ENCODE results near the gene GP9.

The GP9 gene

DNA sequence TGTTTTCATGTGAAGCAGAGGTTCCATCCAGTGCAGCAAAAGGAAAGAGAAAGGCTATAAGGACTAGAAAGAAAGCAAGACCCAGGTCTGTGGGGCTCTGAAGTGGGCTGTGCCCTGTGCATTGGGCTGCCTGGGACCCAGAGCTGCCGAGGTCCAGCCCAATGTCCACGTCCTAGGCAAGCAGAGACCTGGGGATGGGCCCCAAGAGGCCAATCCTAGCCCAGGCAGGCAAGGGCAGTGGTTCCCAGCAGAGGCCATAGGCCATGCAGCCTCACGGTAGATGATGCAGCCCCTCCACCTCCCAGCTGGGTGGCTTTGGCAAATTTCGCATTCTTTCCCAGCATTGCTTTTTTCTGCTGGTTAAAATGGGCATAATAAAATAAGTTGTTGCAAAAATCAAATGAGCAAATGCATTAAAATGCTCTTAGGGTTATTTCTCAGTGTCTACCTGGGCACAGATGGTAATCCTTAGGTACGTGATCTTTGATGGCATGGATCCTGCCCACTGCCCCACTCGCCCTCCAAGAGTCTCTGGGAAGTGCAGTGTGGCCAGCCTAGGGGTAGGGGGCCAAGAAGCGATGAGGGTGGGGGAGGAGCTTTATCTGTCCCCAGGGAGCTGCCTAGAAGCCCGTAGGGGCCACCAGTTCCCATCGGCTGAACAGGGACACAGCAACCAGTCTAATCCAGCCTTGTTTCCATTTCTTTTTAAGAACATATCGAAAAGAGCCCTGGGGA lies 22.3 kb upstream of the GP9 start:
- no peak for DNase-seq (ENCODE audit: low read depth)
- TF ChIP-seq, protein P1, sequence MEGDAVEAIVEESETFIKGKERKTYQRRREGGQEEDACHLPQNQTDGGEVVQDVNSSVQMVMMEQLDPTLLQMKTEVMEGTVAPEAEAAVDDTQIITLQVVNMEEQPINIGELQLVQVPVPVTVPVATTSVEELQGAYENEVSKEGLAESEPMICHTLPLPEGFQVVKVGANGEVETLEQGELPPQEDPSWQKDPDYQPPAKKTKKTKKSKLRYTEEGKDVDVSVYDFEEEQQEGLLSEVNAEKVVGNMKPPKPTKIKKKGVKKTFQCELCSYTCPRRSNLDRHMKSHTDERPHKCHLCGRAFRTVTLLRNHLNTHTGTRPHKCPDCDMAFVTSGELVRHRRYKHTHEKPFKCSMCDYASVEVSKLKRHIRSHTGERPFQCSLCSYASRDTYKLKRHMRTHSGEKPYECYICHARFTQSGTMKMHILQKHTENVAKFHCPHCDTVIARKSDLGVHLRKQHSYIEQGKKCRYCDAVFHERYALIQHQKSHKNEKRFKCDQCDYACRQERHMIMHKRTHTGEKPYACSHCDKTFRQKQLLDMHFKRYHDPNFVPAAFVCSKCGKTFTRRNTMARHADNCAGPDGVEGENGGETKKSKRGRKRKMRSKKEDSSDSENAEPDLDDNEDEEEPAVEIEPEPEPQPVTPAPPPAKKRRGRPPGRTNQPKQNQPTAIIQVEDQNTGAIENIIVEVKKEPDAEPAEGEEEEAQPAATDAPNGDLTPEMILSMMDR (conservative IDR thresholded peaks at IDR 0.05; ENCODE audit: control insufficient read depth, insufficient read depth, low read depth, low read length), result no peak
- H3K4me3 ChIP-seq (ENCODE audit: control insufficient read depth, low read depth, low read length), result no peak overlapping the region

DNA sequence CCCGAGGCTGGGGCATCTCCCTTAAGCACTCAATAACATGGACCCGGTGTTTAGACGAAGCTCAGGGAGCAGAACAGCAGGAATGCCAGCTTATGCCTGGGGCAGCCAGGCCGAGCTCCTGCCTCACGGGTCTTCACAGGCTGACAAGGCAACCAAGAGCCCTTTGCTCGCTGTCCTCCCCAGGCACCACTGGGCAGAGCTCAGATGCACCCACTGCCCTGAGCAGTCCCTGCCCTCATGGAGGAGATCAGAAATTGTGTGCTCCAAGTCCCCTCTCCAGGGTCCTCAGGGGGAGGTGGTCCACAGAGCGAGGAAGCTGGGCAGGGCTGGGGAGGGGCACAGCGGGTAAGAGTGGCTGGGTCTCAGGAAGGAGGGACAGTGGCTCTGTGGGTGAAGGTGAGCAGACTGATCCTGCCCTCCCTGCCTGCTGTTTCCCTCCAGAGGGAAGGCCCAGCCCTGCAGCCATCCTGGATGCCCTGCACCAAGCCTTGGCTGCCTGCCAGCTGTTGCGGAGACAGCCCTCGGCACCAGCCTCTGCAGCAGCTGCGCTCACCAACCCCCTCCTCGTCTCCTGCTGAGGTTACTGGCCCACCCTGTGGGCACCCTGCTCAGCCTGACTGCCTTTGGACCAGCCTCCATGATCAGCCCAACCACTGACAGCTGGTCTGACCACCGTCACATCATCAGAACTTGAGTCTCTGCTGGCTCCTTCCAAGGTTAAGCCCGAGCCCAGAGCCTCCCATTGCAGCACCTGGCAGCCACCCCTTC lies 21.1 kb upstream of the GP9 start:
- TF ChIP-seq, protein P1 (conservative IDR thresholded peaks at IDR 0.05; ENCODE audit: control insufficient read depth, insufficient read depth, low read depth, low read length), result no peak
- no peak for DNase-seq (ENCODE audit: low read depth)

DNA sequence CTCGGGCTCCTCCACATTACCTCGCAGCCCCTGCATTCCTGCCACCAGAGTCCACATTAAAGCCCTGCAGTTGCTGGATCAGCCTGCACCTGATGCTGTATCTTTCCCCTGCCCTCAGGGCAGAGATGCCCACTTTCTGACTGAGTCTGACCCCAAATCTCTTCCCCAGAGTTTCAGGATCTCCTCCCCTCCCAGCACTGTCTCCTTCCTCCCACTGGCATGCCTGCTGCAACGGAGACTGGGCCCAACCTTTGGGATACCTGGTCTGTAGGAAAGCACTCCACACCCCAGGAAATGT lies 20.6 kb upstream of the GP9 start:
- TF ChIP-seq, protein P1 (conservative IDR thresholded peaks at IDR 0.05; ENCODE audit: control insufficient read depth, insufficient read depth, low read depth, low read length), result no peak
- DNase-seq (ENCODE audit: low read depth), result no peak
- no peak overlapping the region for H3K4me3 ChIP-seq (ENCODE audit: control insufficient read depth, low read depth, low read length)

More for the DNA sequence above, 21.1 kb upstream of the GP9 start:
- no peak overlapping the region for H3K4me3 ChIP-seq (ENCODE audit: control insufficient read depth, low read depth, low read length)

DNA sequence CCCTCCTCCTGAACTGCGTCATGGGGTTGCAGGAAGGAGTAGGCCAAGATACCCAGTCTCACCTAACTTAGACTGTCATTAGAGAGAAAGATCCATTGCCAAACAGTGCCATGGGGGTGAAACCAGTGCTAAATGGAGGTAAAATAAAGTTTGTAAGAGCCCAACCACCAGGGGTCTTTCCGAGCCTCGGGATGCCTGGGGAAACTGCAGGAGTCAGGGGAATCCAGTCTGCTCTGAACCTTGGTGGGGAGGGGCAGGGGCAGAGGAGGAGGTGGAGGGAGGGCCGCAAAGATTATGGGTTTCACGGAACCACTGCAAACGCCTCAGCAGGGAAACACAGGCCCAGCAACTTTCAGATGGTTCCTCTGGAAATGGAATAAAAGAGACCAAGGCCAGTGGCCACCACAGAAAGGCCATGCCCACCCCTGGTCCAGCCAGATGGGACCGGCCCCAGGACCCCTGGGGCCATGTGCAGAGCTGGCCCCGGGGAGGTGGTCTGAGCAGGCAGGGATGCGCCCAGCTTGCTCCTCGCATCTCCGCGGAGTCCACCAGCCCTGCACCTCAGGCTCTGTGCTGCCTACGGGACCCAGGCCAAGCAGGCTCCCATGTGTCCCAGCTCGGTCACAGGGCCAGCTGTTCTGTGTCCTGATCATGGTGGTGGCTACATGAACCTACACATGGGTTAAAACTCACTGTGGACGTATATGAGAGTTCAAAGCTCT lies 19.8 kb upstream of the GP9 start:
- DNase-seq (ENCODE audit: low read depth), result no peak
- TF ChIP-seq, protein P1 (conservative IDR thresholded peaks at IDR 0.05; ENCODE audit: control insufficient read depth, insufficient read depth, low read depth, low read length), result no peak
- no peak overlapping the region for H3K4me3 ChIP-seq (ENCODE audit: control insufficient read depth, low read depth, low read length)

DNA sequence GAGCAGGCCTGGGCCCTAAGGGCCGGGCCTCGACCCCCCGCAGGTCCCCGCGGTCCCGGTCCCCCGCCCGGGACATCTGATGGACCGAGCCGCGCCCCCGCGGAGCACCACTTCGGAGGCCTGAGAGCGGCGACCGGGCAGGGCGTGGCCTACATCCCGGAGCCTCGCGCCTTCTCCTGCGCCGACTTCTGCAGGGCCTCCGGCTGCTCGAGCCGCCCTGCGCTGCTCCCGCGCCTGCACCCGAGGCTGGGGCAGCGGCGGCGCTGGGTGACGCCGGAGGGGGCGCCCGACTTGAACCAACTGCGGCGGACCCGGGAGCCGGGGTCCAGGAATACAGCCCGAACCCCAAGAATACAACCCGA lies 14.9 kb upstream of the GP9 start:
- DNase-seq (ENCODE audit: low read depth), result no peak
- no peak overlapping the region for H3K4me3 ChIP-seq (ENCODE audit: control insufficient read depth, low read depth, low read length)
- TF ChIP-seq, protein P1 (conservative IDR thresholded peaks at IDR 0.05; ENCODE audit: control insufficient read depth, insufficient read depth, low read depth, low read length), result no peak

GRCh38 chr3:129046037-129046731 lies 14.4 kb upstream of the GP9 start:
- no peak for DNase-seq (ENCODE audit: low read depth)
- TF ChIP-seq, protein P1 (conservative IDR thresholded peaks at IDR 0.05; ENCODE audit: control insufficient read depth, insufficient read depth, low read depth, low read length), result no peak
- H3K4me3 ChIP-seq (ENCODE audit: control insufficient read depth, low read depth, low read length), result no peak overlapping the region
